ENCODE measurements around the gene FBLN2. TPM values are rescaled to one million over a fixed set of nuclear protein-coding genes. Genes with fewer than 3 reads are reported as not detected.
"Not testable (repeated sequence)": the region's sequence is repeated elsewhere in the genome, so short reads cannot be mapped to it uniquely, and the experiment has no call there.

FBLN2 gene
- total RNA-seq, 2 experiments from 2014 or later: not detected

GRCh38 chr3:13518516-13518953 lies 30.4 kb upstream of the FBLN2 start:
- CTCF ChIA-PET: no interaction called here
- no peak overlapping the region for H3K27ac Mint-ChIP-seq
- peaks cover 1% of the 10 kb centered on the region for H3K9me3 Mint-ChIP-seq
- H3K36me3 Mint-ChIP-seq (ENCODE audit: low read depth): no peaks in the 10 kb centered on the region
- H3K4me1 Mint-ChIP-seq: no peaks in the 10 kb centered on the region
- no peak overlapping the region for H3K4me3 Mint-ChIP-seq
- DNase-seq: no peak
- H3K27me3 Mint-ChIP-seq: no peaks in the 10 kb centered on the region
- POLR2A ChIA-PET: no interaction called here

GRCh38 chr3:13519006-13519791 lies 29.7 kb upstream of the FBLN2 start:
- ChIA-PET CTCF (no interaction called here), POLR2A (no interaction called here)
- H3K27me3 Mint-ChIP-seq: no peaks in the 10 kb centered on the region
- H3K36me3 Mint-ChIP-seq (ENCODE audit: low read depth): no peaks in the 10 kb centered on the region
- H3K4me3 Mint-ChIP-seq: no peak overlapping the region
- H3K9me3 Mint-ChIP-seq: peaks cover 1% of the 10 kb centered on the region
- H3K4me1 Mint-ChIP-seq: no peaks in the 10 kb centered on the region
- no peak overlapping the region for H3K27ac Mint-ChIP-seq
- DNase-seq: no peak

- no peaks in the 10 kb centered on the region for H3K4me1 Mint-ChIP-seq
- no peaks in the 10 kb centered on the region for H3K27me3 Mint-ChIP-seq
- DNase-seq: no peak
- CTCF ChIA-PET: no interaction called here
- H3K4me3 Mint-ChIP-seq: no peak overlapping the region
- POLR2A ChIA-PET: no interaction called here
- H3K27ac Mint-ChIP-seq: no peak overlapping the region
- H3K9me3 Mint-ChIP-seq: peaks cover 1% of the 10 kb centered on the region
- no peaks in the 10 kb centered on the region for H3K36me3 Mint-ChIP-seq (ENCODE audit: low read depth)
Observed at GRCh38 chr3:13520326-13520880, 28.5 kb upstream of the FBLN2 start.

GRCh38 chr3:13521309-13521708 lies 27.6 kb upstream of the FBLN2 start:
- Mint-ChIP-seq H3K27me3 (no peaks in the 10 kb centered on the region), H3K36me3 (ENCODE audit: low read depth) (no peaks in the 10 kb centered on the region), H3K4me1 (no peaks in the 10 kb centered on the region), H3K27ac (no peak overlapping the region), H3K4me3 (no peak overlapping the region), H3K9me3 (peaks cover 1% of the 10 kb centered on the region)
- ChIA-PET POLR2A (no interaction called here), CTCF (no interaction called here)
- no peak for DNase-seq

- H3K36me3 Mint-ChIP-seq (ENCODE audit: low read depth); H3K27me3 Mint-ChIP-seq; H3K27ac Mint-ChIP-seq; POLR2A ChIA-PET; H3K9me3 Mint-ChIP-seq; H3K4me3 Mint-ChIP-seq; DNase-seq; CTCF ChIA-PET; H3K4me1 Mint-ChIP-seq: not testable (repeated sequence)
Observed at GRCh38 chr3:13521749-13522148, 27.2 kb upstream of the FBLN2 start.

GRCh38 chr3:13522236-13522635 lies 26.7 kb upstream of the FBLN2 start:
- H3K4me1 Mint-ChIP-seq: no peaks in the 10 kb centered on the region
- POLR2A ChIA-PET: no interaction called here
- CTCF ChIA-PET: no interaction called here
- no peaks in the 10 kb centered on the region for H3K27me3 Mint-ChIP-seq
- H3K36me3 Mint-ChIP-seq (ENCODE audit: low read depth): no peaks in the 10 kb centered on the region
- no peak overlapping the region for H3K27ac Mint-ChIP-seq
- H3K4me3 Mint-ChIP-seq: no peak overlapping the region
- H3K9me3 Mint-ChIP-seq: peaks cover 1% of the 10 kb centered on the region
- no peak for DNase-seq

- CTCF ChIA-PET: no interaction called here
- Mint-ChIP-seq H3K36me3 (ENCODE audit: low read depth) (no peaks in the 10 kb centered on the region), H3K27ac (no peak overlapping the region), H3K27me3 (peaks cover 10% of the 10 kb centered on the region), H3K4me3 (no peak overlapping the region), H3K9me3 (peaks cover 1% of the 10 kb centered on the region), H3K4me1 (no peaks in the 10 kb centered on the region)
- DNase-seq: no peak
- POLR2A ChIA-PET: no interaction called here
Observed at GRCh38 chr3:13524979-13525669, 23.8 kb upstream of the FBLN2 start.

- H3K4me3 Mint-ChIP-seq: no peak overlapping the region
- ChIA-PET CTCF (no interaction called here), POLR2A (no interaction called here)
- H3K9me3 Mint-ChIP-seq: peaks cover 1% of the 10 kb centered on the region
- H3K27me3 Mint-ChIP-seq: peaks cover 13% of the 10 kb centered on the region
- no peaks in the 10 kb centered on the region for H3K4me1 Mint-ChIP-seq
- no peak overlapping the region for H3K27ac Mint-ChIP-seq
- no peaks in the 10 kb centered on the region for H3K36me3 Mint-ChIP-seq (ENCODE audit: low read depth)
- DNase-seq: no peak
Observed at GRCh38 chr3:13525827-13526625, 22.9 kb upstream of the FBLN2 start.

GRCh38 chr3:13526626-13526949 lies 22.3 kb upstream of the FBLN2 start:
- POLR2A ChIA-PET: no interaction called here
- H3K36me3 Mint-ChIP-seq (ENCODE audit: low read depth): no peaks in the 10 kb centered on the region
- H3K27ac Mint-ChIP-seq: no peak overlapping the region
- H3K9me3 Mint-ChIP-seq: no peaks in the 10 kb centered on the region
- no peak for DNase-seq
- H3K4me3 Mint-ChIP-seq: no peak overlapping the region
- CTCF ChIA-PET: no interaction called here
- peaks cover 13% of the 10 kb centered on the region for H3K27me3 Mint-ChIP-seq
- no peaks in the 10 kb centered on the region for H3K4me1 Mint-ChIP-seq

- Mint-ChIP-seq H3K4me1 (no peaks in the 10 kb centered on the region), H3K27ac (no peak overlapping the region), H3K36me3 (ENCODE audit: low read depth) (no peaks in the 10 kb centered on the region), H3K27me3 (peaks cover 13% of the 10 kb centered on the region), H3K9me3 (no peaks in the 10 kb centered on the region), H3K4me3 (no peak overlapping the region)
- CTCF ChIA-PET: no interaction called here
- no peak for DNase-seq
- POLR2A ChIA-PET: no interaction called here
Observed at GRCh38 chr3:13528217-13528867, 20.6 kb upstream of the FBLN2 start.

- Mint-ChIP-seq H3K36me3 (ENCODE audit: low read depth) (no peaks in the 10 kb centered on the region), H3K27ac (no peak overlapping the region), H3K9me3 (no peaks in the 10 kb centered on the region), H3K4me3 (no peak overlapping the region), H3K27me3 (peaks cover 13% of the 10 kb centered on the region), H3K4me1 (no peaks in the 10 kb centered on the region)
- no peak for DNase-seq
- CTCF ChIA-PET: no interaction called here
- POLR2A ChIA-PET: no interaction called here
Observed at GRCh38 chr3:13529196-13530112, 19.5 kb upstream of the FBLN2 start.

- Mint-ChIP-seq H3K4me1 (no peaks in the 10 kb centered on the region), H3K36me3 (ENCODE audit: low read depth) (no peaks in the 10 kb centered on the region), H3K4me3 (no peak overlapping the region), H3K9me3 (no peaks in the 10 kb centered on the region), H3K27ac (no peak overlapping the region), H3K27me3 (peaks cover 13% of the 10 kb centered on the region)
- ChIA-PET CTCF (no interaction called here), POLR2A (no interaction called here)
- DNase-seq: no peak
Observed at GRCh38 chr3:13530241-13531009, 18.5 kb upstream of the FBLN2 start.
